GM18873 (cell line): ENCODE measurements around the gene ENDOG.
"Not testable (repeated sequence)": the region's sequence is repeated elsewhere in the genome, so short reads cannot be mapped to it uniquely, and the experiment has no call there.

Experiments
- ATAC-seq: cut with Tn5 transposase; IDR thresholded peaks from one replicate; pipeline ENCODE4 v1.9.1; 2021; ENCODE audit warnings: mild to moderate bottlenecking, moderate library complexity, moderate number of reproducible peaks; ENCODE audit not compliant: unreplicated experiment, low FRiP score

Gene ENDOG

DNA sequence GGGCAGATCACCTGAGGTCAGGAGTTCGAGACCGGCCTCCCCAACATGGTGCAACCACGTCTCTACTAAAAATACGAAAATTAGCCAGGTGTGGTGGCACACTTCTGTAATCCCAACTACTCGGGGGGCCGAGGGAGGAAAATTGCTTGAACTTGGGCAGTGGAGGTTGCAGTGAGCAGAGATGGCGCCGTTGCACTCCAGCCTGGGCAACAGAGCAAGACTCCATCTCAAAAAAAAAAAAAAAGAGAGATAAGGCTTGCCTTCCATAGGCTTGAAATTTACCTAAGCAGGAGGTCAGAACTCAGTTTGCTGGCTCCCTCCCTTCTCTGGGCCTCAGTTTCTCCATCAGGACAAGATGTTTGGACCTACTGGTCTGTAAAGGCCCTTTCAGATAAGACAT lies 10.0 kb downstream of the ENDOG start:
- ATAC-seq: no peak

DNA sequence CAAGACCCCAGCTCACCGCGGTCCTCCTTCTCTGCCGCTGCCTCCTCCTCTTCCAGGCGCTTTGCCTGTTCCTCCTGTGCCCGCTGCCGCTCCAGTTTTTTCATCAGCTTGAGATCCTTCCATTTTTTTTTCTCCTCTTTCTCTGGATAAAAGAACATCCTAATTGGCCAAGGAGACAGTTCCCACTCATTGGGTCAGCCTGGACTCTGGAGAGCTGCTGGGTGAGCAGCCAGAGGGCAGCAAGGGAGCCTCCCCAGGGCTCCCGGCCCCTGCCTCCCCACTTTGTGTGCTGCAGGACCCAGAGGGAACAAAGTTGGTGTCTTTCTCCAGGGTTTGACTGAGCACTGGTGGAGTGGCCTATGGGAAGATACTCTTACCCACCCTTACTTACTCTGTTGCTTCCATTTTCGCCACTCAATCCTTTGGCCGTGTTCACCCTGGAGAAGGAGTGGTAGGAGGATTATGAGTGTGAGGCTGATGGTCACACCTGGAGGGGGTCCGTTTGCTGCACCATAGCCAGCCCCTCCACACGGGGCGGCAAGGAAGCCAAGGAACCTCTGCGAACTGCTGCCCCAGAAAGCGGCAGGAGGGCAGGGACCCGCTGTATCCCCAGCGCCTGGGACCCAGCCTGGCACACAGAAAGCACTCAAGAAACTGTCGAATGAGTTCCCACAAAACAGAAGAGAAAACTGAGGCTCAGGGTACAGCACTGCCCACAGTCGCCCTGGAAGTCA lies 10.6 kb downstream of the ENDOG start:
- ATAC-seq: no peak

DNA sequence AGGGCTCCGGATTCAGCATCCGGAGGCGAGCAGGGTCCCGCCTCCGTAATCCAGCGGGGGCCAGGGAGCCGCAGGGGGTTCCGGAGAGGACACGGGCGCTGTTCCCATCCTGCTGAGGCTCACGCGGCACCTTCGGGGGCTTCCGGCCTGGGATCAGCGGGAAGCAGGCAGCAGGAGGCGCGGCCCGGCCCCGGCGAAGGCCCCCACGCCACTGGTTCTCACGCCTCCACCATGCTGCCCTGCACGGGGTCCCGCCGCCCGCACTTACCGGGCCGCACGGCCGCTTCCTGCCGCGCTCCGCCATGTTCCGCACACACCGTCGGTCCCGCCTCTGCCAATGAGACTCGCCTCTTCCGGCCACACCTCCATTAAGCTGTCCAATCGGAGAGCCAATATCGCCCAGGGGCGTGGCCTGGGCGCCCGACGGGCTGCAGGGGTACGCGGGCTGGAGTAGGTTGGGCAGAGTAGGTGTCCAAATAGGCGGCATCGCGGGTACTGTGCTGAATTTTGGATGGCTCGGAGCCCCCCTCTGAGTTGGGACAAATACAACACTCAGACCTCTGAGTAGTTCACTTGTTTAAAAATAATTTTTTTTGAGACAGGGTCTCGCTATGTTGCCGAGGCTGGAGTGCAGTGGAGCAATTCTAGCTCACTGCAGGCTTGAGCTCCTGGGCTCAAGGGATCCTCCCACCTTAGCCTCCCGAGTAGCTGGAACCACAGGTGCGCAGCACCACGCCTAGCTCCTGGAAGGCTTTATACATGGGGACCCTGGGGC lies 11.4 kb downstream of the ENDOG start, which contains the start of gene SPOUT1:
Gene SPOUT1 (minus strand): TSS at position 318 of the 775 bp plus-strand sequence. CDS start 14 bp downstream, at position 304.
- peak; percentile 95 for ATAC-seq

DNA sequence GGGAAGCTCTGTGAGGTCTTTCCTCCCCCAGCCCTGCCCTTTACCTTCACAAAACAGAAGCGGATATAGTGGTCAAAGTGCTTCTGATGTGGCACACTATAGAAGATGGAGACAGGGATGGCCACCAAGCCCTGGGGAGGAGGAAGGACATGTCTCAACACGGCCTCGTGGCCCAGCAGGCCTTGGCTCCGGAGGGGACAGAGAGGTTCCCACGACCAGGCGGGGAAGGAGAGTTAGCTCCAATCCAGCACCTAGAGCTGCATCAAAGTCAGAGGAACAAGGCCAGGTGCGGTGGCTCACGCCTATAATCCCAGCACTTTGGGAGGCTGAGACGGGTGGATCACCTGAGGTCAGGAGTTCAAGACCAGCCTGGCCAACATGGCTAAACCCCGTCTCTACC lies 15.4 kb downstream of the ENDOG start:
- ATAC-seq: no peak

GRCh38 chr9:128835246-128836210 lies 17.2 kb downstream of the ENDOG start:
- no peak for ATAC-seq

- ATAC-seq: no peak
Measured at GRCh38 chr9:128836509-128837145, 18.3 kb downstream of the ENDOG start.

- no peak for ATAC-seq
Measured at GRCh38 chr9:128838338-128838737, 20.0 kb downstream of the ENDOG start.

DNA sequence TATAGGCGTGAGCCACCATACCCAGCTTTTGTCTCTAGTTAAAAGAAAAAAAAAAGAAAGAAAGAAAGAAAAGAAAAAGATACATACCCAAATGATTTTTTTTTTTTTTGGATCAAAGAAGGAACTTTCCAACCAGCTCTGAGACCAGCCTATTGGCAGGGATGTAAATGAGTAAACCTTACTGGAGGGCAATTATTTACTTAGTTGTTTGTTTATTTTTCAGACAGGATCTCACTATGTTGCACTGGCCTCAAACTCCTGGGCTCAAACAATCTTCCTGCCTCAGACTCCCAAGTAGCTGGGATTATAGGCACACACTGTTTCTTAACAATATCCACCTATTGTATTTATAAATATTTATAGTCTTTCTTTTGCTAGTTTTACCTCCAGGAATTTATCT lies 22.2 kb downstream of the ENDOG start:
- no peak for ATAC-seq

GRCh38 chr9:128841694-128842492 lies 23.6 kb downstream of the ENDOG start:
- ATAC-seq: no peak

GRCh38 chr9:128843171-128843570 lies 24.9 kb downstream of the ENDOG start:
- not testable (repeated sequence) for ATAC-seq

DNA sequence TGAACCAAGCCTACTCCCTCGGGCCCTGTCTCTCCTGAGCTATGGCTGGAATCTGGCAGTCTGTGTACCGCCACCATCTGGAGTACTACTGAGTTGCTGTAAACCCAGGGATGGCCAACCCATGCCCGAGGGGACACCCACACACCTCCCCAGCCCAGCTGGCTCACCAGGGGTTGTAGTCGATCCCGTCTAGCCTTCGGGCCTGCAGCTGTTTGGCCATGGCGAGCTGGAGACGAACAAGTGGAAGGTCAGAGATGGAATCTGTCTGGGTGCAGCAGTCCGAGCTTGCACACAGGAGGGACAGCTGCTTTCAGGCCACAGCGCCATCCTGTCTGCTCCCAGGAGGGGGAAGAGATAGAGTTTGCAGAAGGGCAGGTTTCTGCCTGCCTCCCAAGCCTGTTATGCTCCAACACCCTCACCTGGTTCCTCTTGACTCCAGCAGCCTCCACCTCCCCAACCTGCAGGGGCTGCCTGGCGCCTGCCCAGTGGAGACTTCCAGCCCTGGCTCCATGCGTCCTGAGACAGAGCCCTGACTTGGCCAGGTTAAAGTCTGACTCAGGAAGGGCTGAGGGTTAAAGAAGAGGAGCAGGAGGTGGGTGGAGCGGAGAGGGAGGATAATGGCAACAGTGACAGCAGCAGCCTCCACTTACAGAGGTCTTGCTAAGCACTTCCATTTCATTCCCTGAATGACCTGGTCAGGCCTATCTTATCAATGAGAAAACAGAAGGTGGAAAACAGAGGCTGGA lies 27.1 kb downstream of the ENDOG start:
- no peak for ATAC-seq

DNA sequence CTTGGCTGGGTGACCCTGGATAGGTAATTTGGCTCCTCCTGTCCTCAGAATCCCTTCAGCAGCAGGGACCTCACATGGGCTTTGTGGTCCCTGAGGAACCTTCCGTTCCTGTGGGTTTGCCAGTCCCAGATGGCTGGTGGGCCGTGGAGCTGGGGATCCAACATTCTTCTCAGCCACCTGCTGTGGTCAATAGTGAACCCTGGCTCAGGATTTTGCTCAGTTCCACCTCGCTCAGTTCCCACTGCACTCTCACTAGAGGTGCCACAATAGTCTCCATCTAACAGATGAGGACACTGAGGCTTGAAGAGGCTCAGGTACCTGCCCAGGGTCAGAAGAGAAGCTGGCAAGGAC lies 28.4 kb downstream of the ENDOG start:
- ATAC-seq: no peak

GRCh38 chr9:128847803-128848202 lies 29.5 kb downstream of the ENDOG start:
- ATAC-seq: no peak

GRCh38 chr9:128851024-128851423 lies 32.7 kb downstream of the ENDOG start:
- ATAC-seq: not testable (repeated sequence)

DNA sequence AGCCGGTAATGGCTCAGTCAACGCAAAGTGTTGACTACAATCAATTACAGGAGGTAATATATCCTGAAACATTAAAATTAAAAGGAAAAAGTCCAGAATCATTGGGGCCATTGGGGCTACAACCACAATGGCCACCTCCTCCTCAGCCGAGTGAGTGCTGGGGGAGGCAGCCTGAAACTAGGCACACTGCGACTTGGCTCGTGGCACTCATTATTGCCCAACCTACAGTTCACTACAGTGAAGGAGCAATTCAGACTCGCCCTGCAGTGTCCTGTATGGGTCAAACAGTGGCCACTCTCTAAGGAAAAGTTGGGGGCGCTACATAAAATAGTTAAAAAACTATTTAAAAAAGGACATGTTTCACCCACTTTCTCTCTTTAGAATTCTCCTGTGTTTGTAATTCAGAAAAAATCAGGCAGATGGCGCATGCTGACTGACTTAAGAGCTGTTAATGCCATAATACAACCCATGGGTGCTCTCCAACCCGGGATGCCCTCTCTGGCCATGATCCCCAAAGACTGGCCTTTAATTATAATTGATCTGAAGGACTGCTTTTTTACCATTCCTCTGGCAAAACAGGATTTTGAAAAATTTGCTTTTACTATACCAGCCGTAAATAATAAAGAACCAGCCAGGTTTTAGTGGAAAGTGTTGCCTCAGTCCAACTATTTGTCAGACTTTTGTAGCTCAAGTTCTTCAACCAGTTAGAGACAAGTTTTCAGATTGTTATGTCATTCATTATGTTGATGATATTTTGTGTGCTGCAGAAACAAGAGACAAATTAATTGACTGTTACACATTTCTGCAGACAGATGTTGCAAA lies 33.7 kb downstream of the ENDOG start:
- ATAC-seq: not testable (repeated sequence)

DNA sequence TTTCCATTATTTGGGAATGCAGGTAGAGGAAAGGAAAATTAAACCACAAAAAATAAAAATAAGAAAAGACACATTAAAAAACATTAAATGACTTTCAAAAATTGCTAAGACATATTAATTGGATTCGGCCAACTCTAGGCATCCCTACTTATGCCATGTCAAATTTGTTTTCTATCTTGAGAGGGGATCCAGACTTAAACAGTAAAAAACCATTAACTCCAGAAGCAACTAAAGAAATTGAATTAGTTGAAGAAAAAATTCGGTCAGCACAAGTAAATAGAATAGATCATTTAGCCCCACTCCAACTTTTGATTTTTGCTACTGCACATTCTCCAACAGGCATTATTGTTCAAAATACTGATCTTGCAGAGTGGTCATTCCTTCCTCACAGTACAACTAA lies 34.3 kb downstream of the ENDOG start:
- ATAC-seq: not testable (repeated sequence)

DNA sequence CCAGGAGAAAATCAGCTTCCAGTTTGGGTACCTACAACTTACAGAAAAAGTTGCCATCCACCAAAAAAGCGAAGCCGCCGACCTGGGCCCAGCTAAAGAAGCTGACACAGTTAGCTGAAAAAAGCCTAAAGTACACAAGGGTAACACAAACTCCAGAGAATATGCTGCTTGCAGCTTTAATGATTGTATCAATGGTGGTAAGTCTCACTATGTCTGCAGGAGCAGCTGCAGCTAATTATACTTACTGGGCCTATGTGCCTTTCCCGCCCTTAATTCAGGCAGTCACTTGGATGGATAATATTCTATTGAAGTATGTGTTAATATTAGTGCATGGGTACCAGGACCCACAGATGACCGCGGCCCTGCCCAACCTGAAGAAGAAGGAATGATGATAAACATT lies 36.2 kb downstream of the ENDOG start:
- not testable (repeated sequence) for ATAC-seq

- not testable (repeated sequence) for ATAC-seq
Measured at GRCh38 chr9:128858476-128858875, 40.2 kb downstream of the ENDOG start.
